Gastrocnemius medialis (tissue), 4 donors: ENCODE measurements around the gene SCMH1.

Source experiments
- CTCF ChIP-seq, 5 experiments: fragments of 450-650 bp in 3 of 5; fragments of 200-600 bp in 2 of 5; sonication (generic) in 2 of 5; IDR thresholded peaks in 4 of 5; conservative IDR thresholded peaks in 1 of 5; 1 replicate in 4 of 5; 2 replicates in 1 of 5; pipeline ENCODE4 v1.5.1; 2016 to 2019; ENCODE audit warnings: antibody characterized with exemption in 5 of 5, mild to moderate bottlenecking in 3 of 5, moderate library complexity in 3 of 5
- POLR2A ChIP-seq, 2 donors: fragments of 450-650 bp; IDR thresholded peaks; one replicate each; pipeline ENCODE4 v1.6.1; 2017; ENCODE audit warnings: antibody characterized with exemption in 2 of 2, mild to moderate bottlenecking in 2 of 2, moderate library complexity in 2 of 2

GRCh38 chr1:41226815-41227434 lies 15.2 kb downstream of the SCMH1 start:
- no peak for TF ChIP-seq CTCF (IDR thresholded peaks at IDR 0.05 in 4 of 5, conservative IDR thresholded peaks at IDR 0.05 in 1 of 5)
- no peak for TF ChIP-seq POLR2A (IDR thresholded peaks at IDR 0.05)
